ENCODE data around the gene UTF1. TPM values are rescaled to one million over a fixed set of nuclear protein-coding genes. Genes with fewer than 3 reads are reported as not detected.

The UTF1 gene
- total and polyA plus RNA-seq, 2 of the 8 experiments (the other 6 are each of a cell fraction or from before 2014, with no cell fraction given), result 0.47 to 21.8 TPM

- no peak for TF ChIP-seq TCF12 (IDR thresholded peaks at IDR 0.05; ENCODE audit: low read depth, low read length)
- TF ChIP-seq ATF2 (IDR thresholded peaks at IDR 0.05; ENCODE audit: low read length), result no peak
- no peak for TF ChIP-seq CHD7 (IDR thresholded peaks at IDR 0.05; ENCODE audit: insufficient replicate concordance, low read length)
Observed at GRCh38 chr10:133279326-133280226, 49.6 kb downstream of the UTF1 start (continued).
